OCI-LY3 (cell line): ENCODE measurements around the gene ACE.

ENCODE experiments used
- H2AFZ ChIP-seq: fragments of 200-600, 300-600 bp; shearing (Covaris generic); 2 replicates; pipeline ENCODE4 v1.6.0; 2014; ENCODE audit warnings: antibody characterized with exemption, low read depth, low read length
- H3K27ac ChIP-seq: fragments of 200-600, 300-600 bp; sonication (generic); 2 replicates; pipeline ENCODE4 v1.5.1; 2014; ENCODE audit warnings: mild to moderate bottlenecking, low read length, moderate library complexity, mixed read lengths
- H3K27me3 ChIP-seq: fragments of 200-600, 300-600 bp; sonication (generic); 2 replicates; pipeline ENCODE4 v1.6.1; 2014; ENCODE audit warnings: low read depth, low read length, mixed read lengths
- H3K36me3 ChIP-seq: fragments of 200-600, 300-600 bp; sonication (generic); replicated peaks from 2 replicates; pipeline ENCODE3; 2014; ENCODE audit warnings: low read depth, low read length, mixed read lengths
- H3K4me1 ChIP-seq: fragments of 300-600, 200-600 bp; sonication (generic); 2 replicates; pipeline ENCODE4 v1.6.1; 2014; ENCODE audit warnings: low read length, mixed read lengths
- H3K4me2 ChIP-seq: fragments of 200-600, 300-600 bp; sonication (generic); 2 replicates; pipeline ENCODE4 v1.6.1; 2014; ENCODE audit warnings: low read length, mixed read lengths
- H3K4me3 ChIP-seq: fragments of 300-600, 200-600 bp; sonication (generic); 2 replicates; pipeline ENCODE4 v1.5.1; 2014; ENCODE audit warnings: antibody characterized with exemption, mild to moderate bottlenecking, low read length, moderate library complexity
- H3K79me2 ChIP-seq: fragments of 300-600, 200-600 bp; shearing (Covaris generic); 2 replicates; pipeline ENCODE4 v1.6.1; 2014; ENCODE audit warnings: mild to moderate bottlenecking, low read length, mixed read lengths
- H3K9ac ChIP-seq: fragments of 300-600, 200-600 bp; shearing (Covaris generic); 2 replicates; pipeline ENCODE4 v1.6.0; 2014; ENCODE audit warnings: mild to moderate bottlenecking, low read length, moderate library complexity
- H3K9me3 ChIP-seq: fragments of 200-600, 300-600 bp; shearing (Covaris generic); 2 replicates; pipeline ENCODE4 v1.6.1; 2014; ENCODE audit warnings: low read length, mixed read lengths; ENCODE audit not compliant: insufficient read depth
- H4K20me1 ChIP-seq: fragments of 200-600, 300-600 bp; sonication (generic); 2 replicates; pipeline ENCODE4 v1.6.1; 2016; ENCODE audit warnings: low read length, mixed read lengths; ENCODE audit not compliant: insufficient read depth
- CTCF ChIP-seq: fragments of 200-600, 300-600 bp; sonication (generic); IDR thresholded peaks from 2 replicates; pipeline ENCODE4 v1.5.1; 2014; ENCODE audit warnings: antibody characterized with exemption, low read length, low read depth
- EZH2phosphoT487 ChIP-seq: fragments of 200-600 bp; shearing (Covaris generic); IDR thresholded peaks from 2 replicates; pipeline ENCODE4 v1.6.1; 2018; ENCODE audit warnings: antibody characterized with exemption, mixed run types, low read depth

ACE gene

GRCh38 chr17:63476854-63477479, at the start of gene ACE:
ACE (plus strand) TSS chr17:63477061; CDS start chr17:63477095, 34 bp downstream.
- Histone ChIP-seq H3K4me1 (peaks cover 24% of the 10 kb centered on the region), H3K9me3 (no peaks in the 10 kb centered on the region), H3K4me2 (peak within 1 kb of the TSS; percentile 97), H3K4me3 (peak within 1 kb of the TSS; percentile 92), H3K36me3 (no peaks in the 10 kb centered on the region), H3K79me2 (no peaks in the 10 kb centered on the region), H3K27me3 (peaks cover 25% of the 10 kb centered on the region), H3K27ac (no peak within 1 kb of the TSS), H3K9ac (peak within 1 kb of the TSS; percentile 63), H4K20me1 (no peaks in the 10 kb centered on the region), H2AFZ (peak within 1 kb of the TSS; percentile 90)
- TF ChIP-seq CTCF (no peak), EZH2phosphoT487 (no peak)

- TF ChIP-seq EZH2phosphoT487 (no peak), CTCF (no peak)
- Histone ChIP-seq H3K36me3 (no peaks in the 10 kb centered on the region), H3K79me2 (no peaks in the 10 kb centered on the region), H2AFZ (no peak overlapping the region), H3K4me2 (no peak overlapping the region), H3K4me3 (no peak overlapping the region), H3K27ac (no peak overlapping the region), H3K4me1 (peaks cover 8% of the 10 kb centered on the region), H3K9me3 (no peaks in the 10 kb centered on the region), H3K9ac (no peak overlapping the region), H4K20me1 (no peaks in the 10 kb centered on the region), H3K27me3 (no peaks in the 10 kb centered on the region)
These were observed 47.1 kb upstream of the ACE start for GRCh38 chr17:63429766-63430165.

GRCh38 chr17:63430223-63430622, 46.6 kb upstream of the ACE start:
- TF ChIP-seq CTCF = no peak
- TF ChIP-seq EZH2phosphoT487 = no peak
- no peaks in the 10 kb centered on the region for H3K9me3 ChIP-seq
- no peak overlapping the region for H3K4me3 ChIP-seq
- no peak overlapping the region for H3K4me2 ChIP-seq
- H4K20me1 ChIP-seq = no peaks in the 10 kb centered on the region
- H3K27ac ChIP-seq = no peak overlapping the region
- H3K36me3 ChIP-seq = no peaks in the 10 kb centered on the region
- no peak overlapping the region for H2AFZ ChIP-seq
- H3K79me2 ChIP-seq = no peaks in the 10 kb centered on the region
- peaks cover 8% of the 10 kb centered on the region for H3K4me1 ChIP-seq
- no peak overlapping the region for H3K9ac ChIP-seq
- H3K27me3 ChIP-seq = no peaks in the 10 kb centered on the region

- no peaks in the 10 kb centered on the region for H3K27me3 ChIP-seq
- H3K9me3 ChIP-seq = no peaks in the 10 kb centered on the region
- H2AFZ ChIP-seq = no peak overlapping the region
- no peaks in the 10 kb centered on the region for H3K36me3 ChIP-seq
- no peak overlapping the region for H3K9ac ChIP-seq
- H3K4me3 ChIP-seq = no peak overlapping the region
- H4K20me1 ChIP-seq = no peaks in the 10 kb centered on the region
- peaks cover 7% of the 10 kb centered on the region for H3K4me1 ChIP-seq
- H3K79me2 ChIP-seq = no peaks in the 10 kb centered on the region
- H3K27ac ChIP-seq = no peak overlapping the region
- TF ChIP-seq CTCF = no peak
- no peak for TF ChIP-seq EZH2phosphoT487
- no peak overlapping the region for H3K4me2 ChIP-seq
These were observed 45.3 kb upstream of the ACE start for GRCh38 chr17:63431618-63431938.
